Heart left ventricle (tissue), 13 donors: ENCODE results near the gene ZNF207.

Experiments
- POLR2A ChIP-seq, 2 donors: fragments of 450-650 bp; IDR thresholded peaks; one replicate each; pipeline ENCODE4 v1.6.1; 2017; ENCODE audit warnings: antibody characterized with exemption in 2 of 2, mild to moderate bottlenecking in 2 of 2, moderate library complexity in 2 of 2
- TF ChIP-seq, protein P1 (sequence below), 12 donors: fragments of 200-600 bp; sonication (generic) in 4 of 12; IDR thresholded peaks; one replicate each; pipeline versions ENCODE4 v1.5.0 to v1.8.0; 2018 to 2022; ENCODE audit warnings: antibody characterized with exemption in 12 of 12, mild to moderate bottlenecking in 5 of 12
- donor health status: ischemic (EF 13 %, LVEDD 7.1; RV severe dilation, severe dysfunction).
- donor health status: DM: no; HTN: yes; CAD: no.
- donor health status: DM: no; HTN: no; CAD: no.
- donor health status: ischemic (EF 25% LVEDD 6.9; RV normal size, moderate dysfunction).
- donor health status: ischemic (EF 25% LVEDD 5.7; RV mildly dilated, moderate dysfunction).
- donor health status: ischemic (EF 35%, LVEDD 5.7; RV mildly dilated, moderate dysfunction).
- donor health status: nonischemic (EF 11% LVEDD 7.7; RV severe dilation, severe dysfunction).
- donor health status: DM: yes; HTN: yes; CAD: no.
- donor health status: PGD.
- donor health status: ischemic (EF 29% LVEDD 5.4; RV normal size, mild dysfunction).
- donor health status: nonischemic (EF 23%, LVEDD 6.1; RV moderate dilation, normal function).

GRCh38 chr17:32356378-32356743, 6.4 kb downstream of the ZNF207 start:
- TF ChIP-seq, protein P1, sequence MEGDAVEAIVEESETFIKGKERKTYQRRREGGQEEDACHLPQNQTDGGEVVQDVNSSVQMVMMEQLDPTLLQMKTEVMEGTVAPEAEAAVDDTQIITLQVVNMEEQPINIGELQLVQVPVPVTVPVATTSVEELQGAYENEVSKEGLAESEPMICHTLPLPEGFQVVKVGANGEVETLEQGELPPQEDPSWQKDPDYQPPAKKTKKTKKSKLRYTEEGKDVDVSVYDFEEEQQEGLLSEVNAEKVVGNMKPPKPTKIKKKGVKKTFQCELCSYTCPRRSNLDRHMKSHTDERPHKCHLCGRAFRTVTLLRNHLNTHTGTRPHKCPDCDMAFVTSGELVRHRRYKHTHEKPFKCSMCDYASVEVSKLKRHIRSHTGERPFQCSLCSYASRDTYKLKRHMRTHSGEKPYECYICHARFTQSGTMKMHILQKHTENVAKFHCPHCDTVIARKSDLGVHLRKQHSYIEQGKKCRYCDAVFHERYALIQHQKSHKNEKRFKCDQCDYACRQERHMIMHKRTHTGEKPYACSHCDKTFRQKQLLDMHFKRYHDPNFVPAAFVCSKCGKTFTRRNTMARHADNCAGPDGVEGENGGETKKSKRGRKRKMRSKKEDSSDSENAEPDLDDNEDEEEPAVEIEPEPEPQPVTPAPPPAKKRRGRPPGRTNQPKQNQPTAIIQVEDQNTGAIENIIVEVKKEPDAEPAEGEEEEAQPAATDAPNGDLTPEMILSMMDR (IDR thresholded peaks at IDR 0.05), result no peak
- TF ChIP-seq POLR2A (IDR thresholded peaks at IDR 0.05), result no peak
